Measurements from ENCODE around the gene ADPRH. TPM values are rescaled to one million over a fixed set of nuclear protein-coding genes. Genes with fewer than 3 reads are reported as not detected.

ADPRH gene
- total and polyA plus RNA-seq, 12 donors: 3.4 to 15.3 (median 12.8) TPM

- WGBS, 4 donors: 92 to 100% (median 96%) methylated on average over 5 of the region's 5 CpGs
- H3K4me1 ChIP-seq (replicated peaks in 1 of 2): no peaks in the 10 kb centered on the region
- no peaks in the 10 kb centered on the region for H3K27me3 ChIP-seq
- DNase-seq: no peak
- TF ChIP-seq POLR2A (IDR thresholded peaks at IDR 0.05) (no peak), CTCF (IDR thresholded peaks at IDR 0.05) (no peak)
- H3K36me3 ChIP-seq (replicated peaks in 1 of 2): no peaks in the 10 kb centered on the region
- H3K27ac ChIP-seq: no peak overlapping the region
- no peak overlapping the region for H3K4me3 ChIP-seq
- intact Hi-C loops (cut with DNase I): no loop called here
- H3K9me3 ChIP-seq (replicated peaks in 1 of 3): no peaks in the 10 kb centered on the region
Observed at GRCh38 chr3:119620899-119621298, 41.6 kb downstream of the ADPRH start.

- Histone ChIP-seq H3K4me1 (replicated peaks in 1 of 2) (peaks cover 0 to 6% of the 10 kb centered on the region in 2 donors), H3K4me3 (no peak overlapping the region), H3K27me3 (no peaks in the 10 kb centered on the region), H3K36me3 (replicated peaks in 1 of 2) (no peaks in the 10 kb centered on the region), H3K27ac (no peak overlapping the region), H3K9me3 (replicated peaks in 1 of 3) (no peaks in the 10 kb centered on the region)
- intact Hi-C loops (cut with DNase I): no loop called here
- no peak for DNase-seq
- TF ChIP-seq CTCF (IDR thresholded peaks at IDR 0.05): no peak
- TF ChIP-seq POLR2A (IDR thresholded peaks at IDR 0.05): no peak
- 82 to 89% (median 86%) methylated on average over 9 of the region's 9 CpGs for WGBS, 4 donors
Observed at GRCh38 chr3:119624002-119624720, 44.9 kb downstream of the ADPRH start.

- Histone ChIP-seq H3K4me3 (no peak overlapping the region), H3K27ac (no peak overlapping the region), H3K36me3 (replicated peaks in 1 of 2) (no peaks in the 10 kb centered on the region), H3K9me3 (replicated peaks in 1 of 3) (no peaks in the 10 kb centered on the region), H3K27me3 (no peaks in the 10 kb centered on the region), H3K4me1 (replicated peaks in 1 of 2) (peaks cover 8 to 11% of the 10 kb centered on the region in 2 donors)
- no peak for TF ChIP-seq CTCF (IDR thresholded peaks at IDR 0.05)
- no peak for TF ChIP-seq POLR2A (IDR thresholded peaks at IDR 0.05)
- WGBS, 4 donors: 87 to 89% (median 88%) methylated on average over 8 of the region's 8 CpGs
- DNase-seq: no peak
- intact Hi-C loops (cut with DNase I): no loop called here
Observed at GRCh38 chr3:119625451-119626153, 46.3 kb downstream of the ADPRH start.

- Histone ChIP-seq H3K27ac (no peak overlapping the region), H3K9me3 (replicated peaks in 1 of 3) (no peaks in the 10 kb centered on the region), H3K4me1 (replicated peaks in 1 of 2) (peaks cover 10 to 16% of the 10 kb centered on the region in 2 donors), H3K36me3 (replicated peaks in 1 of 2) (no peaks in the 10 kb centered on the region), H3K27me3 (no peaks in the 10 kb centered on the region), H3K4me3 (no peak overlapping the region)
- WGBS, 4 donors: 83 to 100% (median 90%) methylated on average over 1 of the region's 1 CpG
- no peak for TF ChIP-seq CTCF (IDR thresholded peaks at IDR 0.05)
- no peak for DNase-seq
- intact Hi-C loops (cut with DNase I): no loop called here
Observed at GRCh38 chr3:119626196-119626595, 46.9 kb downstream of the ADPRH start.
